DOHH2 (cell line): Measurements from ENCODE around the gene KDM8.

Experiments used
- EZH2phosphoT487 ChIP-seq: fragments of 200-600 bp; sonication (generic); IDR thresholded peaks from 2 replicates; pipeline ENCODE4 v1.6.1; 2017; ENCODE audit warnings: borderline replicate concordance, mild to moderate bottlenecking, antibody characterized with exemption, low read length, moderate library complexity, mixed read lengths
- TF ChIP-seq, protein P1 (sequence below): fragments of 200-600 bp; sonication (generic); IDR thresholded peaks from one replicate; pipeline ENCODE4 v1.5.1; 2014; ENCODE audit warnings: antibody characterized with exemption, mild to moderate bottlenecking, low read depth, low read length; ENCODE audit not compliant: poor library complexity, severe bottlenecking

DNA sequence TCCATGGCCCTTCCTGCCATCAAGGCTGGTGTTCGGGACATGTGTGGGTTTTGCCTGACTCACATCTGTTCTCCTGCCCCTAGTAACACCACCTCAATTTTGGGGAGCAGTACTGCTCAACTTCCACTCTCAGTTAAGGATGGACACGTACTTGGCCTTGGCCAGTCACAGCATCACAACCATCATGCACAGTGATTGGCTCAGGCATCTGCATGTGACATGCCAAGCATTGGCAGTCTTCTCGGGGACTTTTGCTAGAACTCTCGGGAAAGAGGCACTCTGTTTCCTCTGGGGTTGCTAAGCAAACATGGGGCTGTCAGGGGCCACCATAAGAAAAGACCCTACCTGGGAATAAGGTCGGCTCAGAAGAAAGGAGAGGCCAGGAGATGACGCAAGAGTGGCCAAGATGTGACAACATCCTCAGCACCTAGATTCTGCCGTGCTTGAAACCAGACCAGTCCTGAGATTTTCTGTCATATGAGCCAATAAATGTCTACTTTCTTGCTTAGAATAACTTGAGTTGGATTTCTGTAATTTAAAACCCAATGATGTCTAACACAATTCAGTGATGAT is 11.9 kb upstream of the KDM8 start:
- TF ChIP-seq, protein P1, sequence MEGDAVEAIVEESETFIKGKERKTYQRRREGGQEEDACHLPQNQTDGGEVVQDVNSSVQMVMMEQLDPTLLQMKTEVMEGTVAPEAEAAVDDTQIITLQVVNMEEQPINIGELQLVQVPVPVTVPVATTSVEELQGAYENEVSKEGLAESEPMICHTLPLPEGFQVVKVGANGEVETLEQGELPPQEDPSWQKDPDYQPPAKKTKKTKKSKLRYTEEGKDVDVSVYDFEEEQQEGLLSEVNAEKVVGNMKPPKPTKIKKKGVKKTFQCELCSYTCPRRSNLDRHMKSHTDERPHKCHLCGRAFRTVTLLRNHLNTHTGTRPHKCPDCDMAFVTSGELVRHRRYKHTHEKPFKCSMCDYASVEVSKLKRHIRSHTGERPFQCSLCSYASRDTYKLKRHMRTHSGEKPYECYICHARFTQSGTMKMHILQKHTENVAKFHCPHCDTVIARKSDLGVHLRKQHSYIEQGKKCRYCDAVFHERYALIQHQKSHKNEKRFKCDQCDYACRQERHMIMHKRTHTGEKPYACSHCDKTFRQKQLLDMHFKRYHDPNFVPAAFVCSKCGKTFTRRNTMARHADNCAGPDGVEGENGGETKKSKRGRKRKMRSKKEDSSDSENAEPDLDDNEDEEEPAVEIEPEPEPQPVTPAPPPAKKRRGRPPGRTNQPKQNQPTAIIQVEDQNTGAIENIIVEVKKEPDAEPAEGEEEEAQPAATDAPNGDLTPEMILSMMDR, result no peak
- no peak for TF ChIP-seq EZH2phosphoT487
